Stomach (tissue), 4 donors: Measurements from ENCODE around the gene TPRG1.

ENCODE experiments used
- CTCF ChIP-seq, 7 experiments: fragments of 450-650 bp in 4 of 7; fragments of 200-600 bp in 3 of 7; sonication (generic) in 3 of 7; IDR thresholded peaks; one replicate each; pipeline ENCODE4 v1.5.1; 2016 to 2019; ENCODE audit warnings: antibody characterized with exemption in 7 of 7, control low read depth in 2 of 7, mild to moderate bottlenecking in 1 of 7
- EP300 ChIP-seq: sonication (generic); formaldehyde crosslinking; IDR thresholded peaks from one replicate; pipeline ENCODE4 v1.6.1; 2017; ENCODE audit warnings: antibody characterized with exemption
- POLR2AphosphoS5 ChIP-seq, 3 donors: sonication (generic); formaldehyde crosslinking; IDR thresholded peaks; one replicate each; pipeline ENCODE4 v1.6.1; 2016; ENCODE audit warnings: antibody characterized with exemption in 3 of 3

- no peak for TF ChIP-seq POLR2AphosphoS5 (IDR thresholded peaks at IDR 0.05)
- TF ChIP-seq CTCF (IDR thresholded peaks at IDR 0.05): no peak
- TF ChIP-seq EP300: no peak
Measured at GRCh38 chr3:189139611-189139940, 32.2 kb upstream of the TPRG1 start.
